OCI-LY1 (cell line): ENCODE data around the gene GNAL.

Source experiments
- H2AFZ ChIP-seq: fragments of 200-600 bp; sonication (generic), shearing (Covaris generic); 2 replicates; pipeline ENCODE4 v1.6.0; 2014; ENCODE audit warnings: antibody characterized with exemption, mild to moderate bottlenecking, low read length
- H3F3A ChIP-seq: fragments of 200-600 bp; sonication (generic), shearing (Covaris generic); 2 replicates; pipeline ENCODE4 v1.6.0; 2014; ENCODE audit warnings: mild to moderate bottlenecking, antibody characterized with exemption, low read length, moderate library complexity; ENCODE audit not compliant: insufficient read depth
- H3K27ac ChIP-seq: fragments of 200-600 bp; sonication (generic); 2 replicates; pipeline ENCODE4 v1.5.1; 2014; ENCODE audit warnings: low read length, mixed run types, mild to moderate bottlenecking, low read depth; ENCODE audit not compliant: poor library complexity, severe bottlenecking
- H3K27me3 ChIP-seq: fragments of 200-600 bp; sonication (generic); 2 replicates; pipeline ENCODE4 v1.6.0; 2014; ENCODE audit warnings: antibody characterized with exemption, mild to moderate bottlenecking, low read length, moderate library complexity; ENCODE audit not compliant: insufficient read depth
- H3K36me3 ChIP-seq: fragments of 200-600 bp; sonication (generic); 2 replicates; pipeline ENCODE4 v1.6.1; 2014; ENCODE audit warnings: mild to moderate bottlenecking, antibody characterized with exemption, low read length, moderate library complexity, mixed read lengths; ENCODE audit not compliant: insufficient read depth
- H3K4me1 ChIP-seq: fragments of 200-600 bp; sonication (generic); 2 replicates; pipeline ENCODE4 v1.5.1; 2014; ENCODE audit warnings: mild to moderate bottlenecking, low read length, moderate library complexity; ENCODE audit not compliant: insufficient read depth, severe bottlenecking
- H3K4me2 ChIP-seq: fragments of 200-600 bp; sonication (generic), shearing (Covaris generic); 2 replicates; pipeline ENCODE4 v1.6.1; 2014; ENCODE audit warnings: low read length
- H3K4me3 ChIP-seq: fragments of 200-600 bp; sonication (generic); 2 replicates; pipeline ENCODE4 v1.5.1; 2014; ENCODE audit warnings: low read length, low read depth, mild to moderate bottlenecking, mixed read lengths; ENCODE audit not compliant: poor library complexity, severe bottlenecking
- H3K79me2 ChIP-seq: fragments of 200-600 bp; shearing (Covaris generic); 2 replicates; pipeline ENCODE4 v1.6.1; 2016; ENCODE audit warnings: mixed run types, low read length, mixed read lengths; ENCODE audit not compliant: insufficient read depth
- H3K9ac ChIP-seq: fragments of 200-600 bp; sonication (generic), shearing (Covaris generic); 2 replicates; pipeline ENCODE4 v1.6.1; 2014; ENCODE audit warnings: mild to moderate bottlenecking, low read length, mixed read lengths
- H3K9me2 ChIP-seq: fragments of 200-600 bp; sonication (generic), shearing (Covaris generic); 2 replicates; pipeline ENCODE4 v1.6.1; 2014; ENCODE audit warnings: low read depth, mild to moderate bottlenecking, low read length, mixed read lengths
- H3K9me3 ChIP-seq: fragments of 200-600 bp; shearing (Covaris generic); 2 replicates; pipeline ENCODE4 v1.6.1; 2014; ENCODE audit warnings: low read length, mixed read lengths
- H4K20me1 ChIP-seq: fragments of 200-600 bp; sonication (generic), shearing (Covaris generic); 2 replicates; pipeline ENCODE4 v1.6.0; 2016; ENCODE audit warnings: mild to moderate bottlenecking, low read length; ENCODE audit not compliant: insufficient read depth
- CTCF ChIP-seq: fragments of 200-600 bp; sonication (generic), shearing (Covaris generic); IDR thresholded peaks from 2 replicates; pipeline ENCODE4 v1.5.1; 2017; ENCODE audit warnings: mild to moderate bottlenecking, antibody characterized with exemption, low read length, moderate library complexity, mixed read lengths
- EZH2 ChIP-seq: fragments of 200-600 bp; sonication (generic), shearing (Covaris generic); IDR thresholded peaks from 2 replicates; pipeline ENCODE4 v1.8.0; 2017; ENCODE audit warnings: borderline replicate concordance, mixed run types, mild to moderate bottlenecking, antibody characterized with exemption, low read length, moderate library complexity, mixed read lengths

The GNAL gene

DNA sequence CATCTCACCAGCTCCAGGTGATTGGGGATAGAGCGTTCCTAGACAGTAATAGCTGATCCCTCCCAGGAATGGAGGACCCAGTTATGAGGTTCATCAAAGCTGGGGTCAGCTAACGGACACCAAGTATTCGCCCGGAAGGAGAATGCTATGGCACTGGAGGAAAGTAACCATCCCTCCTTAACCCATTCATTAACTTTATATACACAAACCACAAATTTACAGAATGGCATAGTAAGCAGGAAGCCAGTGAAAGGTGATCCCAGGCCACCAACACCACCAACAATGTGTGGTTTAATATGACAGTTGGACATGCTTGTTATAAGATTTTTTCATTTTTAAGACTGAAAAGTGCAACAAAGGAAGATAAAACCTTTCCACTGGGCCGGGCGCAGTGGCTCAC, 106.9 kb downstream of the GNAL start:
- no peak for TF ChIP-seq EZH2
- no peak for TF ChIP-seq CTCF
- no peaks in the 10 kb centered on the region for H3K79me2 ChIP-seq
- no peak overlapping the region for H2AFZ ChIP-seq
- no peaks in the 10 kb centered on the region for H3K9me3 ChIP-seq
- H3K9ac ChIP-seq = no peak overlapping the region
- no peaks in the 10 kb centered on the region for H3K9me2 ChIP-seq
- no peak overlapping the region for H3K4me2 ChIP-seq
- H3K36me3 ChIP-seq = no peaks in the 10 kb centered on the region
- H3K4me1 ChIP-seq = no peaks in the 10 kb centered on the region
- no peak overlapping the region for H3K4me3 ChIP-seq
- no peaks in the 10 kb centered on the region for H3F3A ChIP-seq
- no peak overlapping the region for H3K27ac ChIP-seq
- no peaks in the 10 kb centered on the region for H4K20me1 ChIP-seq
- no peaks in the 10 kb centered on the region; the same call in 1 of the 2 replicates for H3K27me3 ChIP-seq

DNA sequence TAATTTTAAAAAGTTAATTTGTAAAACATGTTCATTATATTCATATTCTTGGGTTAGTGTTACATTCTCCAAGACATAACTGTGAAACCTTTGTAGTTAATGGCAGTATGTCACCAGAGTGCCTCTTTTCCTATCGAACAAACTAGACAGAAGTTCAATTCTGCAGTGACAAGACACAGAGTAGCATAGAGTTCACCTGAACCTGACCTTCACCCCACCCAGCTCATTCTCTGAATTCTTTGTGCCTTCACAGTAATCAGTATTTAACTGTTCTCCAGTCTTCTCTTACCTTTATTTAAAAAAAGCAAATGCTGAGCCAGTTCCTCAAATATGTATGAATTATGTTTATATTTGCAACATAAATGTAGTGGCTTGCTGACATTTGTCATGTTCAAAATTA, 109.2 kb downstream of the GNAL start:
- no peaks in the 10 kb centered on the region for H3K4me1 ChIP-seq
- no peak overlapping the region for H3K27ac ChIP-seq
- H3K9me3 ChIP-seq = no peaks in the 10 kb centered on the region
- H3K27me3 ChIP-seq = peaks cover 6% of the 10 kb centered on the region
- no peaks in the 10 kb centered on the region for H3K9me2 ChIP-seq
- no peaks in the 10 kb centered on the region for H4K20me1 ChIP-seq
- TF ChIP-seq CTCF (no peak), EZH2 (no peak)
- H3K4me2 ChIP-seq = no peak overlapping the region
- H3K36me3 ChIP-seq = no peaks in the 10 kb centered on the region
- no peaks in the 10 kb centered on the region for H3F3A ChIP-seq
- H3K9ac ChIP-seq = no peak overlapping the region
- H2AFZ ChIP-seq = no peak overlapping the region
- H3K79me2 ChIP-seq = no peaks in the 10 kb centered on the region
- no peak overlapping the region for H3K4me3 ChIP-seq

- H4K20me1 ChIP-seq = no peaks in the 10 kb centered on the region
- no peak for TF ChIP-seq EZH2
- TF ChIP-seq CTCF = no peak
- H3K36me3 ChIP-seq = no peaks in the 10 kb centered on the region
- no peaks in the 10 kb centered on the region for H3K9me3 ChIP-seq
- H3K27ac ChIP-seq = no peak overlapping the region
- no peaks in the 10 kb centered on the region for H3K9me2 ChIP-seq
- H3K4me2 ChIP-seq = no peak overlapping the region
- no peaks in the 10 kb centered on the region for H3K79me2 ChIP-seq
- H3F3A ChIP-seq = no peaks in the 10 kb centered on the region
- no peak overlapping the region for H3K4me3 ChIP-seq
- peaks cover 6% of the 10 kb centered on the region for H3K27me3 ChIP-seq
- no peaks in the 10 kb centered on the region for H3K4me1 ChIP-seq
- no peak overlapping the region for H2AFZ ChIP-seq
- no peak overlapping the region for H3K9ac ChIP-seq
Measured at GRCh38 chr18:11799066-11799465, 110.0 kb downstream of the GNAL start.
